GM12891 (cell line): ENCODE results near the gene RARRES1.

Experiments
- POLR2A ChIP-seq: IDR thresholded peaks from 2 replicates; pipeline ENCODE4 v1.6.1; 2011; ENCODE audit warnings: low read depth, low read length, control low read depth
- POLR2AphosphoS5 ChIP-seq: IDR thresholded peaks from 2 replicates; pipeline ENCODE4 v1.6.1; 2011; ENCODE audit warnings: low read depth, low read length, control low read depth
- POU2F2 ChIP-seq: IDR thresholded peaks from 2 replicates; pipeline ENCODE4 v1.6.1; 2011; ENCODE audit warnings: low read depth, mild to moderate bottlenecking, control low read depth, low read length, moderate library complexity
- SPI1 ChIP-seq: IDR thresholded peaks from 2 replicates; pipeline ENCODE4 v1.6.1; 2011; ENCODE audit warnings: low read depth, low read length, control low read depth
- TAF1 ChIP-seq: IDR thresholded peaks from 2 replicates; pipeline ENCODE4 v1.6.1; 2011; ENCODE audit warnings: low read depth, low read length, control low read depth

GRCh38 chr3:158728061-158728377 lies 4.2 kb downstream of the RARRES1 start:
- TF ChIP-seq TAF1 (no peak), POLR2A (no peak), POLR2AphosphoS5 (no peak), SPI1 (no peak), POU2F2 (no peak)
